Ishikawa (cell line): Measurements from ENCODE around the gene PROC.
A peak's percentile ranks its signal among the peaks of the same experiment; 100 is the strongest.

Experiments
- CEBPB ChIP-seq: IDR thresholded peaks from 2 replicates; pipeline ENCODE4 v1.6.1; 2012
- CREB1 ChIP-seq: IDR thresholded peaks from 2 replicates; pipeline ENCODE4 v1.6.1; 2012; ENCODE audit warnings: low read depth
- EGR1 ChIP-seq: IDR thresholded peaks from 2 replicates; pipeline ENCODE4 v1.6.1; 2012
- EP300 ChIP-seq: IDR thresholded peaks from 2 replicates; pipeline ENCODE4 v1.6.1; 2012; ENCODE audit warnings: borderline replicate concordance
- FOXM1 ChIP-seq: IDR thresholded peaks from 2 replicates; pipeline ENCODE4 v1.6.1; 2012; ENCODE audit warnings: low read depth, borderline replicate concordance
- NFIC ChIP-seq: IDR thresholded peaks from 2 replicates; pipeline ENCODE4 v1.6.1; 2012
- RAD21 ChIP-seq: IDR thresholded peaks from 2 replicates; pipeline ENCODE4 v1.6.1; 2012; ENCODE audit warnings: low read depth
- TAF1 ChIP-seq: IDR thresholded peaks from 2 replicates; pipeline ENCODE4 v1.6.1; 2012; ENCODE audit warnings: low read depth, mild to moderate bottlenecking
- TCF12 ChIP-seq: IDR thresholded peaks from 2 replicates; pipeline ENCODE4 v1.6.1; 2012; ENCODE audit warnings: low read depth
- TEAD4 ChIP-seq: IDR thresholded peaks from 2 replicates; pipeline ENCODE4 v1.6.1; 2012
- YY1 ChIP-seq: IDR thresholded peaks from 2 replicates; pipeline ENCODE4 v1.6.1; 2012; ENCODE audit warnings: low read depth
- ZBTB7A ChIP-seq: IDR thresholded peaks from 2 replicates; pipeline ENCODE4 v1.6.1; 2012; ENCODE audit warnings: low read depth
- TF ChIP-seq, protein P1 (sequence below): IDR thresholded peaks from 2 replicates; pipeline ENCODE4 v1.6.1; 2012
- TF ChIP-seq, protein P2 (sequence below): IDR thresholded peaks from 2 replicates; pipeline ENCODE4 v1.6.1; 2012
- TF ChIP-seq, protein P3 (sequence below): IDR thresholded peaks from 2 replicates; pipeline ENCODE4 v1.6.1; 2012; ENCODE audit warnings: low read depth, mild to moderate bottlenecking

PROC gene

DNA sequence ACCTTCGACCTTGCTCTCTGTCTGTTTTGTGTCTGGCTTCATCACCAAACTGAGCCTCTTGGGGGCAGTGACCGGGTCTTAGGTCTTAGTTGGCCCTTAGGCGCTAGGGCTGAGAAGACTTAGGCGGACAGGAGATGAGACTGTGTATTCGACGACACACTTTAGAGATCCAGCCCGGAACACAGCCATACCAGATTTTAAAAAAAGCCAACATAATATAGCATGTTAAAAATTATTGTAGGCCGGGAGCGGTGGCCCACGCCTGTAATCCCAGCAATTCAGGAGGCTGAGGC is 9.5 kb upstream of the PROC start:
- TF ChIP-seq EP300 (no peak), ZBTB7A (no peak; the same call in 1 of the 2 replicates), TCF12 (no peak), TAF1 (no peak), EGR1 (no peak), FOXM1 (no peak), CEBPB (no peak), YY1 (no peak), RAD21 (no peak)
- TF ChIP-seq, protein P1, sequence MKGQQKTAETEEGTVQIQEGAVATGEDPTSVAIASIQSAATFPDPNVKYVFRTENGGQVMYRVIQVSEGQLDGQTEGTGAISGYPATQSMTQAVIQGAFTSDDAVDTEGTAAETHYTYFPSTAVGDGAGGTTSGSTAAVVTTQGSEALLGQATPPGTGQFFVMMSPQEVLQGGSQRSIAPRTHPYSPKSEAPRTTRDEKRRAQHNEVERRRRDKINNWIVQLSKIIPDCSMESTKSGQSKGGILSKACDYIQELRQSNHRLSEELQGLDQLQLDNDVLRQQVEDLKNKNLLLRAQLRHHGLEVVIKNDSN: no peak
- TF ChIP-seq, protein P2, sequence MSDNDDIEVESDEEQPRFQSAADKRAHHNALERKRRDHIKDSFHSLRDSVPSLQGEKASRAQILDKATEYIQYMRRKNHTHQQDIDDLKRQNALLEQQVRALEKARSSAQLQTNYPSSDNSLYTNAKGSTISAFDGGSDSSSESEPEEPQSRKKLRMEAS: no peak

DNA sequence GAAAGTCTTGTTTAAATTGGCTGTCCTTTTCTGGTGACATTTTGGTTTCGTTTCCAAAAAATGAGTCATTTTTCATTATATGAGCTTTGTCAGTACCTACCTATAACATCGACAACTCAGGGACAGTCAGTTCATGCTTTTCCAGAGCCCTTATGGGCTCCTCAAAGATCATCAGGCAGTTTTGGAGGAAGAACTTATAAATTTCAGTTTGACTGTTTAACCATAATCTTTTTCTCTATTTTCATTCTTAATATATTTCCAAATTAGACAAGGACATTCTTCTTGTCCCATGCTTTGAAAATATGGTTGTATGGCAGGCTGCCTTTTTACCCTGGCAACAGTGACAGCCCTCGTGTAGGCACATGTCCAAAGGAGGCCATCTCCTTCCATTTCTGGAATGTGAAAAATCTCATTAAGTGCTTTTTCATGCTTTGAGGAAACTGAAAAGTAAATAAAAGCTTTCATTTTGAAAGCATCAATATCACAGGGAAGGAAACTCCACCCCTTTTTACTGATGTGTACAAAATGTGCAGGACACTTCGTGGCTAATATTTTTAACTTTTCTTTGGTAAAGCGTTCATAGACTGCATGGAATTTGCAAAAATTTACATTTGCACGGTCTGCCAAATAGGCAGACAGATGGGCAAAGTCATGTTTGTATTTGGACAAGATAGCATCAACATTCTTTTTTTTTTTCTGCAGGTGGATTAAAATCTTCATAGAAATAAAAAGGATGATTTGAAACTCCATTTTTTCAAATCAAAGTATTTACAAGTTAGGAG is 7.2 kb upstream of the PROC start:
- TF ChIP-seq, protein P2: peak; percentile 43; the same call in 1 of the 2 replicates
- peak; percentile 78 for TF ChIP-seq NFIC
- TF ChIP-seq TEAD4: peak; percentile 93
- TF ChIP-seq, protein P1: no peak
- peak; percentile 72 for TF ChIP-seq EP300

DNA sequence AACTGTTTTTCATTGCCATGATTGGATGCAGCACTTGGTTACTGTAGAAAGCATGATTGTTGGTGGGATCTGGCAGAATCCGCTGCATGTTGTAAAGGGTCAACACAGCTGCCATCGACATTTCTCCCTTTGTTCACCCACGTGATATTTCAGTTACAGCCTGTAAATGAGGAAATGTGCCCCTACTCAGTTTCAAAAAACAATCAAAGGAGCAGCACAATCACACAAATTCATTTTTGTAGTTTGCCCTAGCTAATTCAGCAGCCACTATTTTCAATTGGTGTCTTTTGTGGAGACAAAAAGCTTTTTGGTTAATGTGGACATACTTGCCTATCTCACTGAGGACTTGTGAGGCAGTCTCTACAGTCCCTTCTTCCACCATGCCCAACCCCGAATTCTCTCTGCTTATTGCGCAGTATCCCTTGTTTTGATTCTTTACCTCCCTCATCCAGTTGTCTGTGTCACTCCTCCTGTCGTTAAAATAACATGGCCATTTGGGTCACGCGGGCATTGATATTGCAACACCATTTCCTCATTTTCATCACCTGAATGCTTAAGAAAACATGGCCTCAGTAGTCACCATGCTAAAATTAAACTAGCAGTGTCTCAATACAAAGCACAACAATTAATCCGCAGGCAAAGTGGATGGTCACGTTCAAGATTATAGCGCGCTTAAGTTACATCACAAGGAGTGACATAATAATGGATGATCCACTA is 6.4 kb upstream of the PROC start:
- no peak for TF ChIP-seq RAD21
- TF ChIP-seq CEBPB: peak; percentile 22; the same call in 1 of the 2 replicates

DNA sequence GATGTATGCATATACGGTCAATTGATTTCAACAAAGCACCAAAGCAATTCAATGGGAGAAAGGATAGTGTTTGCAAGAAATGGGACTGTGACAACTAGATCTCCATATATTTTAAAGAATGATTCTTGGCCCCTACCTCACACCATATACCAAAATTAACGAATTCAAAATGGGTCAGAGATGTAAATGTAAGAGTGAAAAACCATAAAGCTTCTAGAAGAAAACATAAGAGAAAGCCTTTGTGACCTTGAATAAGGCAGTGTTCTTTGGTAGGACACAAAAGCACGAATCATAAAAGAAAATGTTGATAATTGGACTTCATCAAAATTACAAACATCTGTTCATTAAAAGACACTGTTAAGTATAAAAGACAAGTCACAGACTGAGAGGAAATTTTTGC is 5.0 kb upstream of the PROC start:
- TF ChIP-seq EP300: no peak
- TF ChIP-seq, protein P3, sequence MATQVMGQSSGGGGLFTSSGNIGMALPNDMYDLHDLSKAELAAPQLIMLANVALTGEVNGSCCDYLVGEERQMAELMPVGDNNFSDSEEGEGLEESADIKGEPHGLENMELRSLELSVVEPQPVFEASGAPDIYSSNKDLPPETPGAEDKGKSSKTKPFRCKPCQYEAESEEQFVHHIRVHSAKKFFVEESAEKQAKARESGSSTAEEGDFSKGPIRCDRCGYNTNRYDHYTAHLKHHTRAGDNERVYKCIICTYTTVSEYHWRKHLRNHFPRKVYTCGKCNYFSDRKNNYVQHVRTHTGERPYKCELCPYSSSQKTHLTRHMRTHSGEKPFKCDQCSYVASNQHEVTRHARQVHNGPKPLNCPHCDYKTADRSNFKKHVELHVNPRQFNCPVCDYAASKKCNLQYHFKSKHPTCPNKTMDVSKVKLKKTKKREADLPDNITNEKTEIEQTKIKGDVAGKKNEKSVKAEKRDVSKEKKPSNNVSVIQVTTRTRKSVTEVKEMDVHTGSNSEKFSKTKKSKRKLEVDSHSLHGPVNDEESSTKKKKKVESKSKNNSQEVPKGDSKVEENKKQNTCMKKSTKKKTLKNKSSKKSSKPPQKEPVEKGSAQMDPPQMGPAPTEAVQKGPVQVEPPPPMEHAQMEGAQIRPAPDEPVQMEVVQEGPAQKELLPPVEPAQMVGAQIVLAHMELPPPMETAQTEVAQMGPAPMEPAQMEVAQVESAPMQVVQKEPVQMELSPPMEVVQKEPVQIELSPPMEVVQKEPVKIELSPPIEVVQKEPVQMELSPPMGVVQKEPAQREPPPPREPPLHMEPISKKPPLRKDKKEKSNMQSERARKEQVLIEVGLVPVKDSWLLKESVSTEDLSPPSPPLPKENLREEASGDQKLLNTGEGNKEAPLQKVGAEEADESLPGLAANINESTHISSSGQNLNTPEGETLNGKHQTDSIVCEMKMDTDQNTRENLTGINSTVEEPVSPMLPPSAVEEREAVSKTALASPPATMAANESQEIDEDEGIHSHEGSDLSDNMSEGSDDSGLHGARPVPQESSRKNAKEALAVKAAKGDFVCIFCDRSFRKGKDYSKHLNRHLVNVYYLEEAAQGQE: no peak
- no peak for TF ChIP-seq EGR1
- no peak for TF ChIP-seq CEBPB

DNA sequence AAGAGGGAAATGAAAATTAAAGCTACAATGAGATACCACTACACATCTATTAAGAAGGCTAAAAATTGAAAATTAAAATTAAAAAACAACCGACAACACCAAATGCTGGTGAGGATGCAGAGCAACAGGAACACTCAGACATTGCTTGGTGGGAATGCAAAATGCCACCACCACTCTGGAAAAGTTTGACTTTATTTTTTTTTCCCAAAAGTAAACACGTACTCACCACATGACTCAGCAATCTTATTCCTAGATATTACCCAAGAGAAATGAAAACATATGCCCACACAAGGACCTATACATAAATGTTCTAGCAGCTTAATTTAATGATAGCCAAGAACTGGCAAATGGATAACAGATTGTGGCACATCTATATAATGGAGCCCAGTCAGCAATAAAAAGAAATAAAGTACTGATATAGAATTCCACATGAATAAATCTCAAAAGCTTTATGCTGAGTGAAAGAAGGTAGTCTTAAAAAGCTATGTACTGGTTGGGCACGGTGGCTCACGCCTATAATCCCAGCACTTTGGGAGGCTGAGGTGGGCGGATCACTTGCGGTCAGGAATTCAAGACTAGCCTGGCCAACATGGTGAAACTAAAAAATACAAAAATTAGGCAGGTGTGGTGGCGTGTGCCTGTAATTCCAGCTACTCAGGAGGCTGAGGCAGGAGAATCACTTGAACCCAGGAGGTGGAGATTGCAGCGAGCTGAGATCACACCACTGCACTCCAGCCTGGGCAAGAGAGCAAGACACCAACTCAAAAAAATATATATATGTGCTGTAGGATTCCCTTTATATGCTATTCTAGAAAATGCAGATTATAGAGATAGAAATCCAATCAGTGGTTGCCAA is 4.2 kb upstream of the PROC start:
- no peak for TF ChIP-seq TCF12
- TF ChIP-seq ZBTB7A: no peak
- no peak for TF ChIP-seq RAD21
- no peak for TF ChIP-seq YY1
- TF ChIP-seq, protein P3: no peak
- no peak for TF ChIP-seq EGR1
- TF ChIP-seq EP300: no peak
- TF ChIP-seq CEBPB: no peak
- no peak for TF ChIP-seq CREB1
- TF ChIP-seq TEAD4: no peak
- TF ChIP-seq FOXM1: no peak
- TF ChIP-seq, protein P2: no peak
- TF ChIP-seq, protein P1: no peak
- no peak for TF ChIP-seq TAF1
- no peak for TF ChIP-seq NFIC
